GM13976 (cell line): ENCODE results near the gene LRCOL1.

Experiments used
- DNase-seq: peaks from one replicate; pipeline ENCODE4 v3.0.0; 2012; ENCODE audit warnings: low spot score
- CTCF ChIP-seq: IDR thresholded peaks from 2 replicates; pipeline ENCODE4 v1.5.1; 2012; ENCODE audit warnings: borderline replicate concordance, mild to moderate bottlenecking; ENCODE audit not compliant: insufficient read depth; ENCODE audit errors: extremely low read depth, missing control alignments, control extremely low read depth
- in situ Hi-C: fragments of 300-500 bp; cut with MboI; formaldehyde crosslinking; loops from one replicate; pipeline ENCODE4 v1.12.0; 2022; ENCODE audit warnings: low sequenced_read_pairs, mixed read lengths, inconsistent platforms; ENCODE audit not compliant: unreplicated experiment

The LRCOL1 gene

GRCh38 chr12:132635076-132635955 lies 24.9 kb upstream of the LRCOL1 start:
- DNase-seq: no peak
- in situ Hi-C loops: no loop called here
- TF ChIP-seq CTCF: no peak

- no peak for DNase-seq
- in situ Hi-C loops: no loop called here
- TF ChIP-seq CTCF: no peak
Measured at GRCh38 chr12:132634411-132634990, 24.1 kb upstream of the LRCOL1 start.

GRCh38 chr12:132633901-132634300 lies 23.5 kb upstream of the LRCOL1 start:
- no peak for TF ChIP-seq CTCF
- in situ Hi-C loops: no loop called here
- DNase-seq: no peak

- TF ChIP-seq CTCF: no peak
- DNase-seq: no peak
- in situ Hi-C loops: no loop called here
Measured at GRCh38 chr12:132633398-132633797, 23.0 kb upstream of the LRCOL1 start.

- in situ Hi-C loops: no loop called here
- no peak for TF ChIP-seq CTCF
- no peak for DNase-seq
Measured at GRCh38 chr12:132632521-132633228, 22.3 kb upstream of the LRCOL1 start.

- TF ChIP-seq CTCF: no peak
- no peak for DNase-seq
- in situ Hi-C loops: no loop called here
Measured at GRCh38 chr12:132631666-132632065, 21.3 kb upstream of the LRCOL1 start.
